Stimulated activated CD4-positive, alpha-beta T cell treated with anti-CD3 and anti-CD28 coated beads, Interleukin-2, amount 100 ng/mL, for 24 hours (primary cell): ENCODE results near the gene RPRD1B.
"Not testable (repeated sequence)": the region's sequence is repeated elsewhere in the genome, so short reads cannot be mapped to it uniquely, and the experiment has no call there.

ENCODE experiments used
- DNase-seq, 2 donors: peaks; one replicate each; pipeline ENCODE4 v3.0.0-alpha.2; 2020

The RPRD1B gene

DNA sequence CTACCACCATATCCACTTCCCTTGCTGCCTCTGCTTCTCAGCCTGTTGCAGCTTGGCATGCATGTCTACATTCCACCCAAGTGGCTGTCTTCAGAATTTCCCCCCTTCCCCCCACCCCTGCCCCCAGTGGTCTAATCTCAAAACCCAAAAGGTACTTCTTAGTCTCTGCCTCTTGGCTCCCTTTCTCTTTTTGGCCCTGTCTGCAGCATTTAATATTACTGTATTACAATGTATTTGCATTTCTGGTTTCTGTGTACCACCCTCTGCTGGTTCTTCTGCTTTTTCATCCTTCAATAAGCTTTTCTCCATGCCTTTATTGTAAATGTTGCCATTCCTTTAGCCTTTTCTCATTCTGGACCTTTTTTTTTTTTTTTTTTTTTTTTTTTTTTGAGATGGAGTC is 43.0 kb downstream of the RPRD1B start:
- DNase-seq = no peak

- DNase-seq = no peak
Observed at GRCh38 chr20:38078084-38078483, 44.5 kb downstream of the RPRD1B start.

DNA sequence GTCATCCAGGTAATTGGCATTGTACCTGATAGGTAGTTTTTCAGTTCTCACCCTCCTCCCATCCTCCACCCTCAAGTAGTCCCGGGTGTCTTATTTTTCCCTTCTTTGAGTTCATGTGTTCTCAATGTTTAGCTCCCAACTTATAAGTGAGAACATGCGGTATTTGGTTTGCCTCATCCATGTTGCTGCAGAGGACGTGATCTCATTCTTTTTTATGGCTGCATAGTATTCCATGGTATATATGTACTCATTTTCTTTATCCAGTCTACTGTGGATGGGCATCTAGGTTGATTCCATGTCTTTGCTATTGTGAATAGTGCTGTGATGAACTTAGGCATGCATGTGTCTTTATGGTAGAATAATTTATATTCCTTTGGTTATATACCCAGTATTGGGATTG is 45.8 kb downstream of the RPRD1B start:
- DNase-seq = no peak

GRCh38 chr20:38081575-38081974 is 48.0 kb downstream of the RPRD1B start:
- DNase-seq = no peak

GRCh38 chr20:38082894-38083293 is 49.3 kb downstream of the RPRD1B start:
- DNase-seq = no peak

GRCh38 chr20:38083338-38084048 is 49.9 kb downstream of the RPRD1B start:
- DNase-seq = no peak

GRCh38 chr20:38084425-38084951 is 50.9 kb downstream of the RPRD1B start:
- no peak for DNase-seq

- no peak for DNase-seq
Observed at GRCh38 chr20:38085026-38085425, 51.5 kb downstream of the RPRD1B start.

DNA sequence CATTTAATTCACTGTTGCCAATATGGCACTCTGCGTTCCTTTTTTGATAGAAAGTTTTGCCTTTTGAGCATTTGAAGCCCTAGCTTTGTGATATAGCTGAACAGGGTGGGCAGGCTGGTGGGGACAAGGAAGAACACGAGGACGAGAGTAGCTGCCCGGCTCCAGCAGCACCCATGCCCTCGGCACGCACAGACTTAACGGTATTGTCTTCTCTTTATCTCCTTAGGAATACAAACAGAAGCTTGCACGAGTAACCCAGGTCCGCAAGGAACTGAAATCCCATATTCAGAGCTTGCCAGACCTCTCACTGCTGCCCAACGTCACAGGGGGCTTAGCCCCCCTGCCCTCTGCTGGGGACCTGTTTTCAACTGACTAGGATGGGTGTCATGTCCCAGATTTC is 56.0 kb downstream of the RPRD1B start:
- DNase-seq = no peak

DNA sequence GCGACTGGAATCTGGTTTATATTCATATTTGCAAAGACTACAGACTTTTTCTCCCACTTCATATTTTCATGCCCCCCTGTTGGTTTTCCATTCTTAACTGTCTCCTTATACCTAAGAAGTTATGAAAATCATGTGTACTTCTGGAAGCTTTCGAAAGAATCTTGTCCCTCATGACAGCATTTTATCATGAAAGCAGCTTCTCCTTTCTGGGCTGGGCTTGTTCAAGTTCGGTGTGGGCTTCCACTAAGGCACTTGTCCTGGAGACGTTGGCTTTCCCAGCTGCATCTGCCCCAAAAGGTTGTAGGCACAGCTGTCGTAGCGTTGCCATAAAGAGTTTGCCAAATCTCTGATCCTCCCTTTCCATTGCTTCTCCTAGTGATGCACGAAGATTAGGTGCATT is 56.5 kb downstream of the RPRD1B start:
- no peak for DNase-seq

DNA sequence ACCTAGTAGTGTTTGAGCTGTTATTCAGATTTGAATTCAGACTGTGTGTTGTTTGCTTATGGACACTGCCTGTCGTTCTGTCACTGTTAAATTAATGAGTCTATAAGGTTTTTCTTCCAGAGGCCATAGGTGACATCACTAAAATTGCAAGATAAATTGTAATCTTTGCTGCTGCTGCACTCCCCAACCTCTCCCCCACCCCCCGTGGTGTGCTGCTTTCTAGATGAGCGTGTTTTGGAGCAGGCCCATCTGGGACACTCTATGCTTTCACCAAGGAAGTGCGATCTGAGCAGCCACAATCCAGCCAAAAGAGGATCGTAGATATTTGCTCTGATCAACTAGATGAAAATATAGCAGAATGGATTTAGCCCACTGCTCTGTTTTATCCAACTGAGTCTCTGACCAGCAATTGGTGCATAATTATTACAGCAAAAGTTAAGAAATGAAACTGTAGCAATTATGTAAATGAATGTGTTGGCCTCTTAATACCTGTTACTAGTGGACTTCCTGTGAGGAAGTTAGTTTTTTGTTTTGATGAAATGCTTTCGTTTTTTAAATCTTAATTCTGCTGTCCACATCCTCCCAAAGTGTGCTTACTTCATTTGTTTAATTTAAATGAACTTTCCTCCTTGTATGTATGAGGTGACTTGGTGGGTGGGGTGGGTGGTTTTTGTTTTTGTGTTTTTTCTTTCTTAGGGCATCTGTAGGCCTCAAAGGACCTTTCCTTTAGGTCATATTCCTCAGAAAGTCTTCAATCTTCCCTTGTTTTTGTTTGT is 58.1 kb downstream of the RPRD1B start:
- no peak for DNase-seq

- no peak for DNase-seq
Observed at GRCh38 chr20:38092260-38092857, 58.8 kb downstream of the RPRD1B start.

DNA sequence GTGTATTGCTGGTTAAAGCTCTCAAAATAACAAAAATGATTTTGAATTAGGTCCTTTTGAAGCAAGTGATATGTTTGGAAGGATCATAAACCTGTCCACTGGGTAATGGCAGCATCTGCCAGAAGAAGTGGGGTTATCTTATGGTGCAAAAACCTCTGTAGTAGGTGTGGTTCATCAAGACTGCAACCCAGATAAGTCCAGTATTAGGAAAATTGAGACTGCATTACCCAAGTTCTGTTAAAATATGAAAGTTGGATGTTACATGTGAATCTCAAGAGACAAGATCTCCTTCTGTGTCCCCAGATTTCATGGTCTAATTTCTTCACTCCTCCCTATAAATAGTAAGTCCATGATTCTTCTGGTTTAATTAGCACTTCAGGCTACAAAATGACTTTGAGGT is 59.4 kb downstream of the RPRD1B start:
- DNase-seq = no peak

DNA sequence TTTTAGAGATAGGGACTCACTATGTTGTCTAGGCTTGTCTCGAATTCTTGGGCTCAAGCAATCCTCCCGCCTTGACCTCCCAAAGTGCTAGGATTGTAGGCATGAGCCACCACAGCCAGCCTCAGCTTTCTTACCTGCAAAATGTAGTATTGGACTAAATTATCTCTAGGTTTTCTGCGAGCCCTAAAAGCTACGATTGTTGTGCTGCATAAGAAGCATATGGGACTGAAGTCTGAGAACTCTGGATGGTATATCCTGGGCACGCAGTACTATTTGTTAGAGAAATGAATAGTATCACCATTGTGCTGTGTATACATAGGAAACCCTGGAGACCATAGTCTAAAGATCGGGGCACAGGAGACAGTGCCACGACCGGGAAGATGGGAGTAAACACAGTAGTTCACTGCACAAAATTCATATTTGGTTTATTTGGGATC is 60.1 kb downstream of the RPRD1B start:
- no peak for DNase-seq

DNA sequence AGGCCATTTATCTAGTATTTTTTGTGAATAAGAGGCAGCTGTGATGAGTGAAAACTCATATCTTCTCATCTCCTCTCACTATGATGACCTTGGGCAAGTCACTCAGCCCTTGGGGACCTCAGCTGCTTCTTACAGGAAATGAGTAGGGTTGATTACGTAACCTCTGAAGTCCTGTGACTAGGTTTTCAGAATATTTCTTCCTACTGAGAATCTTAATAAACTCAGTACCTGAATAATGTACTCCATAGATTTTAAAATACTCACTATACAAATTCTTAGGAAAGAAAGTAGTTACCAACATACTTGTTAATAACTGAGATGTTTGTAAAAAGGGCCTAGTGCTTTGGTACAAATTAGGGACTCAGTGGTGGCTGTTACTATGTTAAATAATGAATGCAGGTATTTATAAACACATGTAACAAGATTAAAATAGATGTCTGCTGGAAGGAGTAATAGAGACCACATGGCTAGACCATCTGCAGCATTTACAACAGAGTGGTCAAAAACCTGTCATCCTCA is 60.9 kb downstream of the RPRD1B start:
- peak in 1 of 2 donors; percentile 17 for DNase-seq

- DNase-seq = no peak
Observed at GRCh38 chr20:38095017-38095686, 61.6 kb downstream of the RPRD1B start.

DNA sequence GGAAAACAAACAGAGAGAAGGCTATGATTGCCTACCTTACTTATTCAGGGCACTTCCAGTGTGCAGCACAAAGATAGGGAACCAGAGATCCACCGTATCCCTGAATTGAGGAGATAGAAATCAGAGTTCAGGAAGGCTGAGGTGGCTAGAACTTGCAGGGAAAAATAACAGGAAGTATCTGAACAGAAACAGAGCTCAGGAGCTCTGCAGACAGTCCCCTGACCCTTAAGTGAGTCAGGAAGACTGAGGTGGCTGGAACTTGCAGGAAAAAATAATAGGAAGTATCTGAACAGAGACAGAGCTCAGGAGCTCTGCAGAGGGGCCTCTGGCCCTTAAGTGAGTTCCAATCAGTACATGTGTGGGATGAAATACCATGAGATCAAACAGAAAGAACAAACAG is 65.4 kb downstream of the RPRD1B start:
- DNase-seq = no peak

- DNase-seq = not testable (repeated sequence)
Observed at GRCh38 chr20:38102206-38102605, 68.7 kb downstream of the RPRD1B start.

DNA sequence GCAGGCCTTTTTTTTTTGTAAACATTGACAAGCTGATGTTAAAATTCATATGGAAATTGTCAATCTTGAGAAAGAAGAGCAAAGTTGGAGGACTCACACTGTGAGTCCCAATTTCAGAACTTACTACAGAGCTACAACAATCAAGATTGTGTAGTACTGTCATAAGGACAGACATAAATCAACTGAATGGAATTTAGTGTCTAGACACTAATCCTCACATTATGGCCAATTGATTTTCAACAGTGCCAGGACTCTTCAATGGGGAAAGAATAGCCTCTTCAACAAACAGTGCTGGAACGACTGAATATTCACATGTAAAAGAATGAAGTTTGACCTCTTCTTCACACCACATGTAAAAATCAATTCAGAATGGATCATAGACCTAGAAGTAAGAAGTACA is 70.7 kb downstream of the RPRD1B start:
- DNase-seq = no peak

GRCh38 chr20:38106461-38106860 is 72.9 kb downstream of the RPRD1B start:
- DNase-seq = no peak

DNA sequence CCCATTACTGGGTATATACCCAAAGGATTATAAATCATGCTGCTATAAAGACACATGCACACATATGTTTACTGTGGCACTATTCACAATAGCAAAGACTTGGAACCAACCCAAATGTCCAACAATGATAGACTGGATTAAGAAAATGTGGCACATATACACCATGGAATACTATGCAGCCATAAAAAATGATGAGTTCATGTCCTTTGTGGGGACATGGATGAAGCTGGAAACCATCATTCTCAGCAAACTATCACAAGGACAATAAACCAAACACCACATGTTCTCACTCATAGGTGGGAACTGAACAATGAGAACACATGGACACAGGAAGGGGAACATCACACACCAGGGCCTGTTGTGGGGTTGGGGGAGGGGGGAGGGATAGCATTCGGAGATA is 73.8 kb downstream of the RPRD1B start:
- not testable (repeated sequence) for DNase-seq

DNA sequence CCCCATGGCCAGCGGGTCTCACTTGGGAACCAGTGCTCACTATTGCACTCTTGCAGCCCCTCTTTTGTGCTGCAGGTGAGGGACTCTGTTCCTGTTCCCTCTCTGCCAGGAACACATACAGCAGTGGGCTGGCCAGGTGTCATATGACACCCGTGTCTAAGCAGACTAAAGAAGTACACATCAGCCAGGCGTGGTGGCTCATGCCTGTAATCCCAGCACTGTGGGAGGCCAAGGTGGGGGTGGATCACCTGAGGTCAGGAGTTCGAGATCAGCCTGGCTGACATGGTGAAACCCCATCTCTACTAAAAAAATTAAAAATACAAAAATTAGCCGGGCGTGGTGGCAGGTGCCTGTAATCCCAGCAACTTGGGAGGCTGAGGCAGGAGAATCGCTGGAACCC is 74.4 kb downstream of the RPRD1B start:
- not testable (repeated sequence) for DNase-seq

DNA sequence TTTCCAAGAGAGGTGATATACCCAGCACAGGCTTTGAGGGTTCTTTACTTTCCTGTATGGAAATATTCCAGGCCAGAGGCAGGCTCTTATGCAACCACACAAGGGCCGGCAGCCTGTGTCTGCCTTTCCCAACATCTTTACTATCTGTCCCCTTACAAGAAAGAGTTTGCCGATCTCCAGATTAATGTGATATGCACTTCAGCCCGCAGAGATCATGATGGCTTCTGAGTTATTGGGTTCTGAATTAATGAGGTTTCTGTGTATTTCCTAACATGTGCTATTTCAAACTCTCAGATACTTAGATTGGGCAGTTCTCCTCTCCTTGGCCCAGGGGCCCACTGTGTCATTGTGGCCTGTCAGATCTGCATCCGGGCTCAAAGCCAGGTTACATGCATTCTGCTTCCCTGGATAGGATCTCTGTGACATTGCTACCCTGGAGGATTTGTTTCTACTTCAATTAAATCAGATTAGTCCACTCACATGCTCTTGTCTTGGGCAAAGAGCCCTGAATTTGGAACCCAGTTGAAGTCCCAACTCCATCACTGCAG is 75.0 kb downstream of the RPRD1B start:
- DNase-seq = no peak
